ENCODE data around the gene LRFN2. TPM values are rescaled to one million over a fixed set of nuclear protein-coding genes. Genes with fewer than 3 reads are reported as not detected.

The LRFN2 gene
- total RNA-seq, 2 experiments from 2014 or later: not detected

- H3K36me3 Mint-ChIP-seq: no peaks in the 10 kb centered on the region
- H3K27ac Mint-ChIP-seq: no peak overlapping the region
- H3K27me3 Mint-ChIP-seq: peaks cover 50% of the 10 kb centered on the region
- peak; percentile 53 for DNase-seq
- peaks cover 18% of the 10 kb centered on the region for H3K4me1 Mint-ChIP-seq
- no peak overlapping the region for H3K4me3 Mint-ChIP-seq
- H3K9me3 Mint-ChIP-seq (ENCODE audit: low read depth): no peaks in the 10 kb centered on the region
- CTCF ChIA-PET: no interaction called here
- ATAC-seq: no peak
These were observed 3.5 kb downstream of the LRFN2 start for GRCh38 chr6:40583709-40584108.

GRCh38 chr6:40582892-40583291 is 4.3 kb downstream of the LRFN2 start:
- peaks cover 16% of the 10 kb centered on the region for H3K4me1 Mint-ChIP-seq
- H3K4me3 Mint-ChIP-seq: no peak overlapping the region
- DNase-seq: no peak
- H3K27ac Mint-ChIP-seq: no peak overlapping the region
- H3K9me3 Mint-ChIP-seq (ENCODE audit: low read depth): no peaks in the 10 kb centered on the region
- no peak for ATAC-seq
- no peaks in the 10 kb centered on the region for H3K36me3 Mint-ChIP-seq
- peaks cover 42% of the 10 kb centered on the region for H3K27me3 Mint-ChIP-seq
- CTCF ChIA-PET: no interaction called here

GRCh38 chr6:40579101-40579500 is 8.1 kb downstream of the LRFN2 start:
- Mint-ChIP-seq H3K27me3 (peaks cover 8% of the 10 kb centered on the region), H3K27ac (no peak overlapping the region), H3K36me3 (no peaks in the 10 kb centered on the region), H3K9me3 (ENCODE audit: low read depth) (no peaks in the 10 kb centered on the region), H3K4me1 (peaks cover 10% of the 10 kb centered on the region), H3K4me3 (no peak overlapping the region)
- ATAC-seq (no peak), DNase-seq (no peak)
- CTCF ChIA-PET: no interaction called here

DNA sequence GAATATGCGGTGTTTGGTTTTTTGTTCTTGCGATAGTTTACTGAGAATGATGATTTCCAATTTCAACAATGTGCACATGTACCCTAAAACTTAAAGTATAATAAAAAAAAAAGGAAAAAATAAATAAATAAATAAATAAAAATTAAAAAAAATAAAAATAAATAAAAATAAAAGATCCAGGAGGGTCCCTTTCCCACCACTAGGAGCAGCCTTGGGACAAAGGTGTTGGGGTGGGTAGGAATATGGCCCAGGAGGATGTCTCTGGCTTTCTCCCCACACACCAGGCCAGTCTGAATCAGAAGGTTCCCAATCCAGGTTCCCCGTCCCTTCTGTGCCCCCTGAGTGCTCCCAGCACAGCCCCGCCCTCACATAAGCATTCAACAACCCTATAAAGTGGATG is 9.5 kb downstream of the LRFN2 start:
- H3K27ac Mint-ChIP-seq: no peak overlapping the region
- no peak overlapping the region for H3K4me3 Mint-ChIP-seq
- no peaks in the 10 kb centered on the region for H3K27me3 Mint-ChIP-seq
- H3K36me3 Mint-ChIP-seq: no peaks in the 10 kb centered on the region
- H3K9me3 Mint-ChIP-seq (ENCODE audit: low read depth): no peaks in the 10 kb centered on the region
- CTCF ChIA-PET: no interaction called here
- ATAC-seq: no peak
- no peaks in the 10 kb centered on the region for H3K4me1 Mint-ChIP-seq
- DNase-seq: no peak

GRCh38 chr6:40573221-40573620 is 13.9 kb downstream of the LRFN2 start:
- H3K4me1 Mint-ChIP-seq: no peaks in the 10 kb centered on the region
- ATAC-seq (no peak), DNase-seq (no peak)
- no peak overlapping the region for H3K4me3 Mint-ChIP-seq
- H3K27ac Mint-ChIP-seq: no peak overlapping the region
- no peaks in the 10 kb centered on the region for H3K36me3 Mint-ChIP-seq
- CTCF ChIA-PET: interaction anchor here (1.4 kb wide), 1 partner anchor 12 kb away, joined by 4 read pairs; no protein-coding TSS in a partner anchor
- no peaks in the 10 kb centered on the region for H3K27me3 Mint-ChIP-seq
- H3K9me3 Mint-ChIP-seq (ENCODE audit: low read depth): no peaks in the 10 kb centered on the region

DNA sequence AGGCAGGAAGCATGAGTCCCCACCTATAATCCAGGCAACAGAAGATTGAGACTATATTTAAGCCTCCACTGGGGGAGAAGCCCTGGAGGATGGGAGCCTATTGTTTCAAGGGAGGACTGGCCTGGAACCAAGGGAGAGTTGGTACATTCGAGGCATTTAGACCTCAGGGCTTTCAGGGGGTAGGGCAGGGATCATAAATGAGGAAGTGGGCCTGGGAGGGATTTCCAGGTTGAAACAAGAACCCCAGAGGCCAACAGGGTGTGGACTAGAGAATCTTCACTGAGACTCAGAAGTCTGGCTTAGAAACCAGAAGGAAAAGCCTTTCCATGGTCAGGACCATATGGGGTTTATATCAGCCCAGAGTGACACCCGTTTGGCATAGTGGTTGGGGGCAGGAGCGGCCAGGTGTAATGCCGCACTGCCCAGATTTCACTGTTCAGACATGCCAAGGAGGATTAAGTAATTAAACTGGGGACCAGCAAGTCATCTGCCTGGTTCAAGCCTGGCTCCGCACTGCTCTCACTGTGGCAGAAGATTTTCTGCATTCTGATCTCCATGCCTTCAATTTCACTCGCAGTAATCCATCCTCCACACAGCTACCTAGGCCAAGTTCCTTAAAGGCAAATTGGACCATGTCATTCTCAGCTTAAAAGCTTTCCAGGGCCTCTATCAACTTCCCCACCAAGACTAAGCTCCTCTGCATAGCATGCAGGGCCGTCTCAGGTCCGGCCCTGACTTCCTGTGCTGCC is 17.8 kb downstream of the LRFN2 start:
- DNase-seq (no peak), ATAC-seq (no peak)
- CTCF ChIA-PET: no interaction called here
- H3K27ac Mint-ChIP-seq: no peak overlapping the region
- no peaks in the 10 kb centered on the region for H3K9me3 Mint-ChIP-seq (ENCODE audit: low read depth)
- no peaks in the 10 kb centered on the region for H3K4me1 Mint-ChIP-seq
- H3K4me3 Mint-ChIP-seq: no peak overlapping the region
- no peaks in the 10 kb centered on the region for H3K36me3 Mint-ChIP-seq
- H3K27me3 Mint-ChIP-seq: no peaks in the 10 kb centered on the region

GRCh38 chr6:40568062-40568708 is 19.0 kb downstream of the LRFN2 start:
- H3K27me3 Mint-ChIP-seq: no peaks in the 10 kb centered on the region
- H3K27ac Mint-ChIP-seq: no peak overlapping the region
- DNase-seq (no peak), ATAC-seq (no peak)
- H3K4me3 Mint-ChIP-seq: no peak overlapping the region
- CTCF ChIA-PET: no interaction called here
- no peaks in the 10 kb centered on the region for H3K36me3 Mint-ChIP-seq
- no peaks in the 10 kb centered on the region for H3K9me3 Mint-ChIP-seq (ENCODE audit: low read depth)
- no peaks in the 10 kb centered on the region for H3K4me1 Mint-ChIP-seq

DNA sequence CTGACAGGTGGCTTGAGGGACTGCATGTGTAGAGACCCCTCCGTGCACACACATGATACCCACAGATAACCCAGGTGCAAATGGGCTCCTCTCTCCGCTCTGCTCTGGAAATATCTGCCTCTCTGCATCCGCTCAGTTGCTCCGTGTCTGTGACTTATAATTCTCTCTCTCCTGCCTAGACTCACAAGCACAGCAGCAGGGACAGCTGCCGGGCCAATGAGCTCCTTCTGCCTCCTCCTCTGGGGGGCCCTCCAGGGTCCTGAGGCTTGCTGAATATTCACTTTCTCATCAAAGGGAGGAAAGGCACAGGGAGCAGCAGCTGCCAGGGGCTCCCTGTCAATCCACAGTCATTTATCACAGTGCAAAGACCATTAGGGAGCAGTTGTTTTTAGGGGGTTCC is 24.1 kb downstream of the LRFN2 start:
- H3K4me3 Mint-ChIP-seq: no peak overlapping the region
- H3K4me1 Mint-ChIP-seq: no peaks in the 10 kb centered on the region
- H3K27me3 Mint-ChIP-seq: no peaks in the 10 kb centered on the region
- no peaks in the 10 kb centered on the region for H3K9me3 Mint-ChIP-seq (ENCODE audit: low read depth)
- H3K36me3 Mint-ChIP-seq: no peaks in the 10 kb centered on the region
- ATAC-seq: no peak
- no peak overlapping the region for H3K27ac Mint-ChIP-seq
- no peak for DNase-seq
- CTCF ChIA-PET: no interaction called here

GRCh38 chr6:40559056-40559455 is 28.1 kb downstream of the LRFN2 start:
- H3K4me3 Mint-ChIP-seq: no peak overlapping the region
- CTCF ChIA-PET: no interaction called here
- H3K4me1 Mint-ChIP-seq: no peaks in the 10 kb centered on the region
- ATAC-seq: no peak
- no peaks in the 10 kb centered on the region for H3K36me3 Mint-ChIP-seq
- no peaks in the 10 kb centered on the region for H3K27me3 Mint-ChIP-seq
- H3K27ac Mint-ChIP-seq: no peak overlapping the region
- no peak for DNase-seq
- no peaks in the 10 kb centered on the region for H3K9me3 Mint-ChIP-seq (ENCODE audit: low read depth)

GRCh38 chr6:40558102-40558501 is 29.1 kb downstream of the LRFN2 start:
- CTCF ChIA-PET: no interaction called here
- Mint-ChIP-seq H3K36me3 (no peaks in the 10 kb centered on the region), H3K27ac (no peak overlapping the region), H3K27me3 (no peaks in the 10 kb centered on the region), H3K4me1 (no peaks in the 10 kb centered on the region), H3K4me3 (no peak overlapping the region), H3K9me3 (ENCODE audit: low read depth) (no peaks in the 10 kb centered on the region)
- ATAC-seq: no peak
- no peak for DNase-seq

DNA sequence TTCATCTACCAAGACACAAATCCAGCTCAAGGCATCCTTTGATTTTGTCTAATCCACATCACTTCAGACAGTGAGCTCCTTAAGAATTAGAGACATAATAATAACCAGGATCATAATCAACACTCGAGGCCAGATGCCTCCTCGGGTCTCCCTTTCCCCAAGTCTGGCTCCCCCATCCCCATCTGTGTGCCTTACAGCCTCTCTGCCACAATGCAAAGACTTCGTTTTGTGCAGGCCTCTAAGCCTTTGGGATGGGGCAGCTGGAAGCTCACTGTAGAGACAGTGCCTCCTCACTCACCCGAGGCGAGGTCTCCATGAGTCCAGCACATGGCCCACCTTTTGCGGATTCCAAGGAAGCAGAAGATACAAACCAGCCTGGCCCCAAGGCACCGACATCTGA is 30.3 kb downstream of the LRFN2 start:
- no peak overlapping the region for H3K4me3 Mint-ChIP-seq
- no peak for ATAC-seq
- DNase-seq: no peak
- no peaks in the 10 kb centered on the region for H3K27me3 Mint-ChIP-seq
- CTCF ChIA-PET: no interaction called here
- H3K27ac Mint-ChIP-seq: no peak overlapping the region
- H3K9me3 Mint-ChIP-seq (ENCODE audit: low read depth): no peaks in the 10 kb centered on the region
- H3K36me3 Mint-ChIP-seq: no peaks in the 10 kb centered on the region
- H3K4me1 Mint-ChIP-seq: no peaks in the 10 kb centered on the region

GRCh38 chr6:40556023-40556422 is 31.1 kb downstream of the LRFN2 start:
- CTCF ChIA-PET: no interaction called here
- H3K4me1 Mint-ChIP-seq: no peaks in the 10 kb centered on the region
- H3K27me3 Mint-ChIP-seq: no peaks in the 10 kb centered on the region
- H3K4me3 Mint-ChIP-seq: no peak overlapping the region
- DNase-seq (no peak), ATAC-seq (no peak)
- no peaks in the 10 kb centered on the region for H3K9me3 Mint-ChIP-seq (ENCODE audit: low read depth)
- H3K27ac Mint-ChIP-seq: no peak overlapping the region
- no peaks in the 10 kb centered on the region for H3K36me3 Mint-ChIP-seq

GRCh38 chr6:40555092-40555491 is 32.1 kb downstream of the LRFN2 start:
- ATAC-seq (no peak), DNase-seq (no peak)
- CTCF ChIA-PET: no interaction called here
- H3K27ac Mint-ChIP-seq: no peak overlapping the region
- no peaks in the 10 kb centered on the region for H3K9me3 Mint-ChIP-seq (ENCODE audit: low read depth)
- H3K4me1 Mint-ChIP-seq: no peaks in the 10 kb centered on the region
- no peak overlapping the region for H3K4me3 Mint-ChIP-seq
- no peaks in the 10 kb centered on the region for H3K36me3 Mint-ChIP-seq
- no peaks in the 10 kb centered on the region for H3K27me3 Mint-ChIP-seq

GRCh38 chr6:40552941-40553340 is 34.2 kb downstream of the LRFN2 start:
- CTCF ChIA-PET: no interaction called here
- Mint-ChIP-seq H3K4me1 (no peaks in the 10 kb centered on the region), H3K9me3 (ENCODE audit: low read depth) (no peaks in the 10 kb centered on the region), H3K36me3 (no peaks in the 10 kb centered on the region), H3K27ac (no peak overlapping the region), H3K4me3 (no peak overlapping the region), H3K27me3 (no peaks in the 10 kb centered on the region)
- DNase-seq: no peak
- ATAC-seq: no peak

All from activated CD8-positive, alpha-beta memory T cell treated with anti-CD3 and anti-CD28 coated beads, Interleukin-2, amount 10 ng/mL, durations not matched to agents 7 days and 5 days (primary cell).